Calu3 (cell line): ENCODE measurements around the gene RABGAP1L. TPM values are rescaled to one million over a fixed set of nuclear protein-coding genes. Genes with fewer than 3 reads are reported as not detected.

Experiments used
- BruUV-seq: library from RNA; stranded (reverse); fragments of 400-500 nt; replicated peaks from 2 replicates; lab custom pipeline; 2021; lab: Mats Ljungman, UMichigan
- CTCF ChIA-PET: fragments of 300-600 bp; sonication (Branson Sonifier 250); formaldehyde crosslinking; loops from one replicate; lab custom pipeline; 2022; ENCODE audit warnings: antibody characterized with exemption; lab: Charles Lee
- DNase-seq: peaks from one replicate; pipeline ENCODE4 v3.0.0; 2022
- H3K27ac Mint-ChIP-seq: one replicate; pipeline ENCODE4 v1.8.0; 2022; ENCODE audit warnings: mixed read lengths; ENCODE audit not compliant: unreplicated experiment
- H3K27me3 Mint-ChIP-seq: one replicate; pipeline ENCODE4 v1.8.0; 2022; ENCODE audit warnings: mixed read lengths; ENCODE audit not compliant: unreplicated experiment
- H3K36me3 Mint-ChIP-seq: one replicate; pipeline ENCODE4 v1.8.0; 2022; ENCODE audit warnings: mild to moderate bottlenecking, moderate library complexity, mixed read lengths; ENCODE audit not compliant: insufficient read depth, unreplicated experiment
- H3K4me1 Mint-ChIP-seq: one replicate; pipeline ENCODE4 v1.8.0; 2022; ENCODE audit warnings: mild to moderate bottlenecking, low read depth, mixed read lengths; ENCODE audit not compliant: unreplicated experiment
- H3K4me3 Mint-ChIP-seq: one replicate; pipeline ENCODE4 v1.8.0; 2022; ENCODE audit warnings: mild to moderate bottlenecking, low read depth, moderate library complexity, mixed read lengths; ENCODE audit not compliant: unreplicated experiment
- H3K9me3 Mint-ChIP-seq: one replicate; pipeline ENCODE4 v1.8.0; 2022; ENCODE audit warnings: low read depth, mixed read lengths; ENCODE audit not compliant: unreplicated experiment
- CTCF ChIP-seq: fragments of 200-600 bp; IDR thresholded peaks from one replicate; pipeline ENCODE4 v1.8.0; 2022; ENCODE audit warnings: antibody characterized with exemption; ENCODE audit not compliant: unreplicated experiment
- intact Hi-C: fragments of 100-400 bp; cut with micrococcal nuclease; formaldehyde crosslinking; loops from one replicate; pipeline ENCODE4 v1.10.0; 2022; ENCODE audit not compliant: unreplicated experiment
- total RNA-seq: library from RNA; stranded (reverse); gene quantifications from 2 replicates; pipeline ENCODE4 v1.2.3, GENCODE V29; 2022

The RABGAP1L gene
- total RNA-seq, 1 experiment from 2014 or later: 135 TPM

GRCh38 chr1:174152427-174152826 is 6.9 kb upstream of the RABGAP1L start:
- peaks cover 14% of the 10 kb centered on the region for H3K4me1 Mint-ChIP-seq
- no peak for TF ChIP-seq CTCF
- no peaks in the 10 kb centered on the region for H3K27me3 Mint-ChIP-seq
- DNase-seq: no peak
- no peaks in the 10 kb centered on the region for H3K9me3 Mint-ChIP-seq
- intact Hi-C loops: loop anchor here (10.0 kb wide), 1 partner anchor 128 kb away; the partner anchor contains the start of gene RC3H1
- no peak overlapping the region for H3K4me3 Mint-ChIP-seq
- BruUV-seq: no TSS peak
- H3K36me3 Mint-ChIP-seq: no peaks in the 10 kb centered on the region
- H3K27ac Mint-ChIP-seq: no peak overlapping the region
- CTCF ChIA-PET: interaction anchor here (0.5 kb wide), 1 partner anchor 18 kb away, joined by 6 read pairs; no protein-coding TSS in a partner anchor

- H3K4me3 Mint-ChIP-seq: no peak overlapping the region
- CTCF ChIA-PET: interaction anchor here (0.5 to 0.7 kb wide), 7 partner anchors 17 to 1944 kb away, joined by 3 to 6 read pairs (median 3); partner anchors contain the start of gene MRPS14
- H3K9me3 Mint-ChIP-seq: no peaks in the 10 kb centered on the region
- H3K36me3 Mint-ChIP-seq: peaks cover 1% of the 10 kb centered on the region
- H3K27ac Mint-ChIP-seq: no peak overlapping the region
- no peak for DNase-seq
- no peaks in the 10 kb centered on the region for H3K27me3 Mint-ChIP-seq
- no peak for TF ChIP-seq CTCF
- no TSS peak for BruUV-seq
- intact Hi-C loops: loop anchor here (10.0 kb wide), 1 partner anchor 128 kb away; the partner anchor contains the start of gene RC3H1
- H3K4me1 Mint-ChIP-seq: peaks cover 22% of the 10 kb centered on the region
Measured at GRCh38 chr1:174153085-174153824, 6.1 kb upstream of the RABGAP1L start.

- intact Hi-C loops: loop anchor here (10.0 kb wide), 1 partner anchor 129 kb away; the partner anchor contains the start of gene RC3H1
- no peak for TF ChIP-seq CTCF
- Mint-ChIP-seq H3K9me3 (no peaks in the 10 kb centered on the region), H3K4me1 (peaks cover 28% of the 10 kb centered on the region), H3K27ac (no peak overlapping the region), H3K36me3 (peaks cover 6% of the 10 kb centered on the region), H3K27me3 (no peaks in the 10 kb centered on the region), H3K4me3 (no peak overlapping the region)
- DNase-seq: no peak
- CTCF ChIA-PET: interaction anchor here (0.6 to 0.7 kb wide), 5 partner anchors 19 to 1943 kb away, joined by 3 read pairs; partner anchors contain the start of gene MRPS14
- BruUV-seq: no TSS peak
Measured at GRCh38 chr1:174153825-174154107, 5.6 kb upstream of the RABGAP1L start.

- DNase-seq: no peak
- H3K27me3 Mint-ChIP-seq: no peaks in the 10 kb centered on the region
- peaks cover 38% of the 10 kb centered on the region for H3K4me1 Mint-ChIP-seq
- no peak overlapping the region for H3K27ac Mint-ChIP-seq
- peaks cover 23% of the 10 kb centered on the region for H3K36me3 Mint-ChIP-seq
- intact Hi-C loops: loop anchor here (10.0 kb wide), 1 partner anchor 132 kb away; the partner anchor contains the start of gene RC3H1
- H3K9me3 Mint-ChIP-seq: no peaks in the 10 kb centered on the region
- no peak for TF ChIP-seq CTCF
- no TSS peak for BruUV-seq
- CTCF ChIA-PET: no interaction called here
- no peak overlapping the region for H3K4me3 Mint-ChIP-seq
Measured at GRCh38 chr1:174156437-174156836, 2.9 kb upstream of the RABGAP1L start.
